ENCODE measurements around the gene OBSL1. TPM values are rescaled to one million over a fixed set of nuclear protein-coding genes. Genes with fewer than 3 reads are reported as not detected.

The OBSL1 gene
- total RNA-seq, 1 donor from 2014 or later = 40.4 TPM

DNA sequence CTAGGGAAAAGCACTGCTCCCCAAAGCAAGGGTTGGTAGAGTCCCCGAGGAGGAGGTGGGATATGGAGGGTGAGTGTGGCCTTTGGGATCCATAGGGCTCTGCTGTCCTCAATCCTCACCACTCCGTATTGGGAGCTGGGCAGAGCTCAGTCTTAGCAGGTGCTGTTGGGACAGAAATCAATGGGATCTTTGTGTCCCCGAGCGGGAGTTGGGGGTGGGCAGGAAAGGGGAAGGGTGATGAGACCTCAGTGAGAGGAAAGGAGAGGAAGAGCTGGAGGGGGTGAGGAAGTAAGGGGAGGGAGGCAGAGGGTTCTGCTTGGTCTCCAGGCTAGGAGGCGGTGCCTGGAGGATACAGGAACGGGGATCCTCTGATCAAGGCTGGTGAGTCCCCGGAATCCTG, 54.5 kb downstream of the OBSL1 start:
- FAIRE-seq = no peak

DNA sequence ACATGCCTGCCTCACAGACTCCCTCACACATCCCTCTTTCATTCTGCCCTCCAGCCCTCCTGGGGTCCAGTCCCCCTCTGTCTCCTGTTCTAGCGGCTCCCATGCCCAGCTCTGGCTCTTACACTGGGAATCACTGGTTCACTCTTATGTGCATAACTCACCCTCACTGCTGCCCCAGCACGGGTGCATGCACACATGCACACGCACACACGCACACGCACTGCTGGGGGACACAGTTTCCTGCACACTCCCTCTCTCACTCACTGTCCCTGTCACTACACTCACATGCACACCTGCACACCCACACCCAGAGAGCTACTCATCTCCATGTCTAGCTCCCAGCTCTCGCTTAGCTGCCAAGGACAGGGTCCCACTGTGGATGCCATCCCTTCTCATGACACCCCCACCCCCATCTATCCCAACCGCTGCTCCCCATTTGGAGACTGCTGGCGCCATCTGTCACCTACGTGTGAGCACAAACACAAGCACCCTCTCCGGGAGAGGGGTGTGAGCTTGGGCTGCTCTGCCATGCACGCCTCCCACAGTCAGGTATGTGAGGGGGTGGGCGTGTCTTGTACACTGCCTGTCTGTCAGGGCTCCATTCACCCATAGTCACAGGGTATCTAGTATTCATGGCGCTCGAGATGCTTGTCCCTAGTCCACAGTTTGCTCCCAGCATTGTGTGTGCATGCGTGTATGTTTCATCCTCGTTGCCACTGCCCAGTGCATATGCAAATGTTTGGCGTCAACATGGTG, 55.3 kb downstream of the OBSL1 start:
- no peak for FAIRE-seq
- no peak for DNase-seq (ENCODE audit: low spot score in 2 of 2)

More for the DNA sequence above, 54.5 kb downstream of the OBSL1 start:
- DNase-seq (ENCODE audit: low spot score in 2 of 2) = no peak

DNA sequence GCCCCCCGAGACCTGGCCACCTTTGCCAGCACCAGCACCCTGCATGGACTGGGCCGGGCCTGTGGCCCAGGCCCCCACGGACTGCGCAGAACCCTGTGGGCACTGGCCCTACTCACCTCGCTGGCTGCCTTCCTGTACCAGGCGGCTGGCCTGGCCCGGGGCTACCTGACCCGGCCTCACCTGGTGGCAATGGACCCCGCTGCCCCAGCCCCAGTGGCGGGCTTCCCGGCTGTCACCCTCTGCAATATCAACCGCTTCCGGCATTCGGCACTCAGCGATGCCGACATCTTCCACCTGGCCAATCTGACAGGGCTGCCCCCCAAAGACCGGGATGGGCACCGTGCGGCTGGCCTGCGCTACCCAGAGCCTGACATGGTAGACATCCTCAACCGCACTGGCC, 56.5 kb downstream of the OBSL1 start:
- DNase-seq (ENCODE audit: low spot score in 2 of 2) (no peak), FAIRE-seq (no peak)

DNA sequence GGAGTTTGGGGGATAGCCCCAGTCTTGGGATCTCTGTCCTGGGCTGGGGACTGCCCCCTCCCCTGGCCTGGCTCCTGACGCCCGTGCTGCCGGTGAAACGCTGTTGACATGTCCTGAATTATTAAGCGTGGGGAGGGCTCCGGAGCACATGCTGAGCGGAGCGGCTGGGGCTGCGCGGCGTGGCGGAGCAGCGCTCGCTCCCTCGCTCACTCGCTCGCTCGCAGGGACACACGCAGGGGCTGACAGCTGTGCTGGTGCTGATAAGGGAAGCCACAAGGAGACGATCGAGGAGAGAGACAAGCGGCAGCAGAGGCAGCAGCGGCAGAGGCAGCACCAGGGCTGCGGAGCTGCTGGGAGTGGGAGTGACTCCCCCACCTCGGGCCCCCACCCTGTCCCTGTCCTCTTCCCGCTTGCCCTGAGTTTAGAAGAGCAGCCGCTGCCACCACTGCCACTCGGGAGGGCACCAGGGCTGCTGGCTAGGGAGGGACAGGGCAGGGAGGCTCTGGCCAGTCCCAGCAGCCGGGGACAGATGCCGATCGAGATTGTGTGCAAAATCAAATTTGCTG, 57.1 kb downstream of the OBSL1 start, which contains the start of gene ASIC4:
Gene ASIC4 (plus strand): TSS at position 287 of the 566 bp plus-strand sequence. CDS start 243 bp downstream, at position 530.
- DNase-seq (ENCODE audit: low spot score in 2 of 2) = peak in 1 of 2 donors; percentile 60
- FAIRE-seq = no peak

DNA sequence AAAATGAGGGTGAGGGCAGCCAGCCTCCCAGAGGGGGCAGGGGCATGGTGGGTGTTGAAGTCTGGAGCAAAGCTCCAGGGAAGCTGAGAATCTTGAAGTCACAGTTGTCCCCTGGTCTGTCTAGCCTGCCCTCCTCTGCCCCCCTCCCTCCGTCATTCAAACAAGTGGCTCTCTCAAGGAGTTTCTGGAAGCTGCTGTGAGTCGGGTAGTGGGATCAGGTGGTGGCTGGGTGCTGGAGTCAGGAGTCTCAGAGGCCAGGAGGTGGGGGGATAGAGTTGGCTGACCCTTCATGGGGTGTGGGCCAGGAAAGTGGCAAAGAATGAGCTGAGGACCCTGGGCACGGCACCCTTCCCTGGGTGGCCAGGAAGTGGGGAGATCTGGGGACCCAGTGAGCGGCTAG, 57.6 kb downstream of the OBSL1 start:
- no peak for FAIRE-seq
- no peak for DNase-seq (ENCODE audit: low spot score in 2 of 2)

DNA sequence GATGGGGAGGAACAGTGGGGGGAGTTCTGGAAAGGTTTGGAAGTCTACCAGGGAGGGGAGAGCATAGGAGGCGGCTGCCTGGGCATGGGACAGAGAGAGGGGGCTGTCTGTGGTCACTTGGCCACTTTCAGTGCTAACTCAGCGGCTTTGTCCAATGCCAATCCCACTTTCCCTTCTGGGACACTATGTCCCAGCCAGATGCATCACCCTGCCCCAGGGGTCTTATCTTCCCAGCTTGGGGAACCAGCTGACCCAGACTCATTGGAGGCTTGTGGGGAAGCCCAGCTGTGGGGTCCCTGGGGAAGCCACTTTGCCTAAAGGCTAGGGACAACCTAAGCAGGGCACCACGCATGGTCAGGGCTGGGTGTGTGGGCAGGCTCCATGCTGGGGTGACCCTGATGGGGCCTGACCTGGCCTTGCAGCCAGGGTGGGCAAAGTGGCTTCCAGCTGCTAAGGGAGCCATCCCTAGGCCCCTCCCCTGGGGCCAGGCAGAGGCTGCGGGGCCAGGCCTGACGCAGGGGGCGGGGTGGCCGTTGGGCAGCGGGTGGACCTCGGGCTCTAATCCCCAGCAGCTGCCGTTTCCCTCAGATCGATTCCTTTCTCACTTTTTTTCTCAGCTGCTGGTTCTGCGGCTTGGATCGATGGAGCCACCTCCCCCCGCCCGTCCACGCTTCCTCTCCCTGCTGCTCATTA, 58.7 kb downstream of the OBSL1 start:
- DNase-seq (ENCODE audit: low spot score in 2 of 2) = no peak
- FAIRE-seq = no peak

DNA sequence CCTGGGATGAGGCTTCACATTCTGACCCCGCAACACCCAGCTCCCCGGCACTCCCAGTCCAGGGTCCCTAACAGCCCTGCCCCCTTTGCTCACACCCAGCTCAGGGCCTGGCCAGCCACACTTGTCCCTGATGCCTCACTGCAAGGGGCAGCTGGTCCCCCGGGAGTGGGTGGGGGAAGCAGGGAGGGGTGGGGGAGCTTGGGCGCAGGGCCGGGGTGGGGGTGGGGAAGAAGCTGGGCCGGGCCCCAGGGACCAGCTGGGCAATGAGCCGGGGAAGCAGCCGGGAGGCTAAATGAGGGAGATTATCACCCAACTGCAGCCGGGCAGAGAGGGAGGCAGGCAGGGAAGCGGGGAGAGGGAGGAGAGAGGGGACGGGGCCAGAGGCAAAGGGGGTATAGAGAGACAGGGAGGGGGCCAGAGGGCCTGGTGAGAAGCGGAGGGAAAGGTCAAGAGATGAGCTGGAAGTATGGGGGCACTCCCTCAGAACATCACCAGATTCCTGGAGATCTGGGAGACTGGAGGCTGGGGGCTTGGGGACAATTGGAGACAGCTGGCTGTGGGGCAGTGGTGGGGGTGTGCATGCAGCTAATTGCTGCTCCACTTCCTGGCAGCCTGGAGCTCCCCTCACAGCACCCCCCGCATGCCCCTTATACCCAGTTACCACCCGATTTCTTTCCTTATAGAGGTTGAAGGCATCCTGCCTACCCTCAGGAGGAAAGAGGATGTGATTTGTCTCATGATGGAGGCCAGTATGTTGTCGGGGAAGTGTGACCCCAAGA, 59.6 kb downstream of the OBSL1 start:
- DNase-seq (ENCODE audit: low spot score in 2 of 2) (no peak), FAIRE-seq (no peak)

DNA sequence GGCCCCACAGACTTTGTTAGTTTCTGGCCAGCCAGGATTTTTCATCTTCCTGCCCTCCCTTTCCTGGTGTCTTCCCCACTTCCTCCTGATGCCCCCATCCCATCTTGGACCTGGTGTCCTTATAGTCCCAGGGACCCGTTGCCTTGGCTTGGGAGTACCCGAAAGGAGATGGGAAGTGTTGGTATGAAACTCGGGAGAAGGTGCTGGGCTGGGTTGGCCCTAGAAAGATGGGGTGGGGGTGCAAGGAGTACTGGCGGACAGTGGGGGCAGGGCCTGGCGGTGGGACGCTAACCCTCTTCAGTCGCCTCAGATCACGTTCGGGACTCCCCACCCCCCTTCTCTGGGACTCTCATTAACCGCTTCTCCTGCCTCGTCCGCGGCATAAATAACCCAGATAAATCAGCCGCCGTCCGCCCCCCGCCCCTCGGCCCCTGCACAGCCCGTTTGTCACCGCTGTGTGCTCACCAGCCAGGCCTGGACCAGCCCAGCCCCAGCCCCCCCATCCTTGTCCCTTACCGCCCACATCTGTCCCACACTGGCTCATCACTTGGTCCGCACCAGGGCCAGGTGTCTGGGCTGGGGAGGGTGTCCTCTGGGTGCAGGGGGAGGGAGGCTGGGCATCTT, 60.7 kb downstream of the OBSL1 start:
- no peak for FAIRE-seq
- DNase-seq (ENCODE audit: low spot score in 2 of 2) = no peak

DNA sequence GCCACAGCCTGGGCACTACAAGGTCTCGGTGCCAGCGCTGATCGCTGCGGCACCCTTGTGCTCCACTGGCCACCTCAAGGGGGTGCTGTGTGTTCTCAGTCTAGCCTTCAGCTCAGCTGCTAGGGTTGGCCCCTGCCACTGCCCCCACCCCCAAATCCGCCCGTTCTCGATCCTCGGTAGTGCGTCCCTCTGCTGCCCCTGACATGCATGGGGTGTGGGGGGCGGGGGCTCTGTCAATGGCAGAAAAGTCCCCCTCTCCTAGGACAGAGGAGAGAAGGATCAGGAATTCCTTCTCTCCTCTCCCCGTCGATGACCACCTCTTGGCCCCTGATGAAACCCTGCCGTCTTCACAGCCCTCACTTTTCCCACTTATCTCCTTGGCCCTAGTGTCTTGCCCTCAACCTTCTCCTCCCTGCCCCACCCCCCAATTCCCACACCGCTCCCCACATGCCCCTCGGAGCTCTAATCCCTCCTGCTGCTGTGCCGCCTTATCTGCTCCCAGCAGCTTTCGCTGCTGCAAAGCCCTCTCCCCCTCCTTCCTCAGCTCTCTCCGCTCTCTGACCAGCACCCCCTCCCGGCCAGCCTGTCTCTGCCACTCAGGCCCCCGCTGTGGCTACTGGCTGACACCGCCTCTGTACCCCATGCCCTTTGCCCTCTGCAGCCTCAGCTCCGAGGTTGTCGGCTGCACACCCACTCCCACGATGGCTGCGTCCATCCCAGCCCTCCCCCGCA, 61.4 kb downstream of the OBSL1 start:
- DNase-seq (ENCODE audit: low spot score in 2 of 2) (peak; percentile 66 to 71), FAIRE-seq (no peak)

DNA sequence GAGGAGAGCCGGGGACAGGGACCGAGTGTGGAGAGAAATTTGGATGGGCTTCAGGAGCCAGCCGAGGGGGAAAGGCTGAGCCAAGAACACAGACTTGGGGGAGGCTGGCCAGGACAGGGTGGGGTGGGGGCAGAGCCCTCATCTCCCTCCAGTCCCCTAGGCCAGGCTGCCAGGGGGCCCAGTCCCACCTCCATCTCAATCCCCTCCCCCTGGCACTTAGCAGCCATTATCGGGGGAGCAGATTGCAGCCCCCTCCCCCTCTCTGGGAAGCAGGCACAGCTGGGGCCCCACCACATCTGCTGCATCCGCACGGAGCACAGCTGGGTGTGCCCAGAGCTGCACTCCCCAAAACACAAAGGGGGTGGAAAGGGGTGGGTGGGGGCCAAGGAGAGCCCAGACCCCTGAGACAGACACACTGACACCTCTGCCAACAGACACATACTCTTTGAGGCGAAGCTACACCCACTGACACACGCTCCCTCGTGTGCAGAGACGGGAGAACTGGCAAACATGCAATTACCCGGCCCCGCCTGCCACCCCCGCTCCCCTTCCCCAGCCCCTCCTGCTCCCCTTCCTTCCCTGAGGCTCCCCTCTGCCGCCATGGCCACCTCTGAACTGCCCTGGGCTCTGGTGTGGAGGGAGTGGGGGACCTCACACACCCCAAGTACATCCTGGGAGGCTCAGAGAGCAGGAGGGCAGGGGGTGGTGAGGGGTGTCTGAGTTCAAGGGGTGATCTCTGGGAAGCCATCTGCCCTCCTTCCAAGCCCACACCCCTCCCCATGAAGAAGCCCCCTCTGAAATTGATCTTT, 62.2 kb downstream of the OBSL1 start:
- DNase-seq (ENCODE audit: low spot score in 2 of 2) (no peak), FAIRE-seq (no peak)

DNA sequence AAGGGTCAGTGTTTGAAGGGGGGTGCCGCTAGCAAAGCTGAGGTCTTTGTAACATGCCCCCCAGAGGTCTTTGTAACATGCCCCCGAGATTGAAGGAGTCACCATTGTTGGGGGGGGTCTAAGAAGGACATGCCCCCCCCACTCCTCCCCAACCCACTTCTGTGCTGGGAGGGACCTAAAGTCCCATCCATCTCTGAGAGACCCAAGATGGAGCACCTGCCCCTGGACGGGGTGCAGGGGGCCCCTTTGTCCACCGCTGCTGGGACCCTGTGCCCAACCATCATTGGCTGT, 63.0 kb downstream of the OBSL1 start:
- FAIRE-seq (no peak), DNase-seq (ENCODE audit: low spot score in 2 of 2) (no peak)

DNA sequence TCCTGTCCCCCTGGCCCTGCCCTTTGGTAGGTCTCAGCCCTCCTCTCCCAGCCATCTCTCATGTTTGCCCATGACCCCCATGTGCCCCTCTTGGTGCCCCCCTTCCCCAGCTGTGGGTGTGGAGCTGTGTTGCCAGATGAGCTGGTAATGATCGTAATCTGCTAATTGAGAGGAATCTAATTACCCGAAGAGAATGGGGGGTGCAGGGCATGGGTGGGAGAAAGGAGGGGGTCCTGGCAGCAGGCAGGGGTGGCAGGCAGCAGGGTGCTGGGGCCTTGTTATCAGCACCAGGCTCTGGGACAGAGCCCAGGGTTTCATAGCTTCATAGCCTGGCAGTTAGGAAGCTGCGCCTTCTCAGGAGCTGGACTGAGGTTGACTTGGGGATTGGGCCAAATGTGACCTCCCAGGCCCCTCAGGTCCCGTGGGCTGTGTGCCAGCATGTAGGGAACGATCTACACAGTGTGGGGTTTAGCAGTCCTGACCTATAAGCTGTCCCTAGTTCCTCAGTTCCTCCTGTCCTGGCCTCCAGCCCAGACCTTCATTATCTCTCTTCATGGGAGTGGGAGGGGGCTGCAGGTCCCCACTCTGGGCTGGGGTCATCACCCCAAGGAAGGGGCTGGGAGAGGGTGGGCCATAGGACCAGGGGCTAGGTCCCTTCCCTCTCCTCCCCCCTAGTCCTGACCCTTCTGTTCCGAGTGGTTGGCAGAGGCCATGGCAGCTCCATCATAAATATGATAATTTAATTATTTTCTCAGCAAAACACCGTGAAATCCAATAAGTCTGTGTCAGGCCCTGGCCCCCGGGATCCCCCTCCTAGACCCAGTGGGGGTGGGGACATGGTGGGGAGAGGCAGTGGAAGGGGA, 63.5 kb downstream of the OBSL1 start:
- FAIRE-seq = no peak
- no peak for DNase-seq (ENCODE audit: low spot score in 2 of 2)

DNA sequence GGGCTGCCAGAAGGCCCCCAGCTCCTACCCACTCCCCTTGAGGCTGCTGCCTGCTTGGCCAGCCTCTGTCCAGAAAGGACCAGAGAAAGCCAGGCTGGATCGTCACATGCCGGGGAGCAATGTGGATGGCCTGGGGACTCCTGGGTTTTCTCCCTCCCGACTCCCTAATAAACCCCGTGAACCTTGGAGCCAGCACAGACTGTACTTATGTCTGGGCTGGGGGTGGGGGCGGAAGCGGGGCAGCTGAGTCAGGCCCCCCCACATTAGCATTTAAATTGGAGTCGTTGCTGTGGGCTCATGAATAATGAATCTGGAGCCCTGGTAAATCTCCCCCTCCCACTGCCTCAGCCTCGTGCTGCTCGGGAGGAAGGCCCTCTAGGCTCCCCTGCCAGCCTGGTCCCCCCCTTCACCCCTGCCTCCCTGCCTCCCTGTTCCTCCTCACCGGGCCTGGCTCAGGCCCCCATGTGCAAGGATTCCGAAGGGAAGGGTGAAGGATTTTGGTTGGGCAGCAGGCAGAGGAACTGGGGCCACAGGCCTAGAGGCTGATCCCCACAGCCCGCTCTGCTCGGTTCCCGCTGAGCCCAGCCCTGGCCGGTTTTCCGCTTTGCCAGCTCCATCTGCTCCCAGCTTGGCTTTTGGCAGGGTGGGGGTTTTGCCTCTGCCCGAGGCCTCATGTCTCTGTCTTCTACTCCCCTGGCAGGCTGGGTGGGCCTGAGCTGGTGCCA, 64.4 kb downstream of the OBSL1 start:
- FAIRE-seq = no peak
- DNase-seq (ENCODE audit: low spot score in 2 of 2) = no peak

DNA sequence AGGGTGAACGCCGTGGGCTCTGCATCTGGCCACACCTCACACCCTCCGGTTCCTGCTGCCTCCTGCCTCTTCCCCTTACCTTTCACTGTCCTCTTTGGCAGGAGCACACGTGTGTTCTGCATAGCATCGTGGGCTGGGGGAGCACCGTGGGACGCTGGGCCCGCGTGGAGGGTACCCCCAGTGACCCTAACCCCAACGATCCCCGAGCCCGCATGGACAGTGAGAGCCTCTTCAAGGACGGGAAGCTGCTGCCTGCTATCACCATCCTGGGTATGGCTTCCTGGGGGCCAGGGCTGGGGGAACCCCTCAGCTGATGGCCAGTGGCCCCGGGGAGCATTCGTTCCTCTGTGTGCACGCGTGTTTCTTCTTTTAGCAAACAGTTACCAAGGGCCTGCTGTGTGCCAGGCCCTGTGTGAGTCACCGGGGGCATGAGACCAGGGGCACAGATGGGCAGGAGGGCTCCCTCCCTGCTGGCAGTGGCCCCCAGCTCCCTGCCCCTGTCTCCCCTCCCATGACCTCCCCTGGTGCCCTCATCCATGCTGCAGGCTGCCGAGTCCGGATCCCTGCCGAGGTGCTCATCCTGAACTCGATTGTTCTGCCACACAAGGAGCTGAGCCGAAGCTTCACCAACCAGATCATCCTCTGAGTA, 65.1 kb downstream of the OBSL1 start:
- DNase-seq (ENCODE audit: low spot score in 2 of 2) = no peak
- no peak for FAIRE-seq

DNA sequence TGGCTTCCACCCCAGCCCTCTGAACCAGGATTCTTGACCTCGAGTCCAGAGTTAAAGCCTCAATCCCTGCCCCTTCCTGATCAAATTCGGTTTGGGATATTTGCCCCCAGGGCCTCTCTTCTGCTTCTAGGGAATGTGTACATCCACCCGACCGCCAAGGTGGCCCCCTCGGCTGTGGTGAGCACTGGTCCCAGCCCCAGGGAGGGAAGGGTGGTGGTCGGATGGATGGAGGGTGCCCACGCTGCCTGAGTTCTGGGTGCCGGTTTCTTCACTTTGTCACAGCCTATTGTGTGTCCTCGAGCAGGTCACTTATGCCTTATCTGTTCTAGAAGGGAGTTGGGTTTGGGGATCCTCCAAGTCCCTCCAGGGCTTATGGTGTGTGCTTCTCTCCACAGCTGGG, 65.8 kb downstream of the OBSL1 start:
- FAIRE-seq = no peak

DNA sequence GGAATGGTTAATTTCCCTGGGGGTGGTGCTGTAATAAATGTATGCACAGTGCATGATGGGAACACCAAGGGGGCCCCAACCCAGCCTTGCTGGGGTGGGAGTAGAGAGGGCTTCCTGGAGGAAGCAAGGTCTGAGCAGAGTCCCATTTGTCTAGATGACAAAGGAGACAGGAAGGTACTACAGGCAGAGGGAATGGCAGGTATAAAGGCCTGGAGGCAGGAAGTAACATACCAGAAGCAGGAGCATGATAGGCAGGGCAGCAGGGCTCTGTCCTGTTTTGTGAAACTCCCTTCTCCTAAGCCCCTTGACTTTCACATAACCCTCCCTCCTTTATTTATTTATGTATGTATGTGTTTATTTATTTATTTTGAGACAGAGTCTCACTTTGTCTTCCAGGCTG, 68.7 kb downstream of the OBSL1 start:
- FAIRE-seq (no peak), DNase-seq (ENCODE audit: low spot score in 2 of 2) (no peak)

More for the DNA sequence above, 65.8 kb downstream of the OBSL1 start:
- no peak for DNase-seq (ENCODE audit: low spot score in 2 of 2)

DNA sequence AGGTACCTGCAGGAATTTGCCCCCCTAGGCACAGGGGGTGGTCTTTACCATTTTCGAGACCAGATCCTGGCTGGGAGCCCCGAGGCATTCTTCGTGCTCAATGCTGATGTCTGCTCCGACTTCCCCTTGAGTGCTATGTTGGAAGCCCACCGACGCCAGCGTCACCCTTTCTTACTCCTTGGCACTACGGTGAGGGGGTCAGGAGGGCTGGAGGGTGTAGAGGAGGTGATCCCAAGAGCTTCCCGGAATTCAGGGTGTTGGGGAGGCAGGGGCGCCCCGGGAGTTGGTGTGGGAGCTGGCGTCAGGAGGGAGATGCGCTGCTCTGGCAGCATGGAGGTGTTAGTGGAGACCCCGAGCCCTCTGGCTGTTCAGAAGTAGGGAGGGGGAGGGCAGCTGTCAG, 69.5 kb downstream of the OBSL1 start:
- FAIRE-seq (no peak), DNase-seq (ENCODE audit: low spot score in 2 of 2) (no peak)

All from frontal cortex (tissue), 4 donors.